ENCODE measurements around the gene RSPO4.

GRCh38 chr20:1015181-1015580 is 13.1 kb upstream of the RSPO4 start:
- no peak for TF ChIP-seq CTCF (IDR thresholded peaks at IDR 0.05)
- no peak for TF ChIP-seq POLR2A (IDR thresholded peaks at IDR 0.05)

Measured in right lobe of liver (tissue), 4 donors.